DND-41 (cell line): ENCODE data around the gene CCDC69.

Source experiments
- EZH2 ChIP-seq: IDR thresholded peaks from 3 replicates; pipeline ENCODE4 v1.6.1; 2012; ENCODE audit warnings: borderline replicate concordance, low read depth, mild to moderate bottlenecking, moderate library complexity, low read length, inconsistent platforms; ENCODE audit not compliant: severe bottlenecking
- TF ChIP-seq, protein P1 (sequence below): IDR thresholded peaks from 2 replicates; pipeline ENCODE4 v1.5.1; 2012; ENCODE audit warnings: borderline replicate concordance, low read length, moderate library complexity, mild to moderate bottlenecking; ENCODE audit not compliant: poor library complexity, severe bottlenecking; ENCODE audit errors: extremely low read depth

DNA sequence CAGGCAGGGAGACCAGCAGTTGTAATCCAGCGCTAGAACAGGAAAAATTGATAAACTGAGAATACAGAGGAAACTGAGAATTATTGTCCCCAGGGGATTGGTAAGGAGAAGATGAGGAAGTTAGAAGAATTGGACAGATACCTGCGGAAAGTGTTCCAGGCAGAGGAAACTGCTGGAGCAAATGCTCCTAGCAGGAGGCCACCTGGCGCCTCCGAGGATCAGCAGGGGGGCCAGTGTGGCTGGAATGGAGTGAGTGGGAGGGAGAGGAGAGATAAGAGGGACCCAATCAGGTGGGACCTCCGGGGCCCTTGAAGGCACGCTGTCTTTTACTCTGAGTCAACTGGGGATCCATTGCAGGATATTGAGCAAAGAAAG, 65.6 kb downstream of the CCDC69 start:
- no peak for TF ChIP-seq EZH2
- TF ChIP-seq, protein P1, sequence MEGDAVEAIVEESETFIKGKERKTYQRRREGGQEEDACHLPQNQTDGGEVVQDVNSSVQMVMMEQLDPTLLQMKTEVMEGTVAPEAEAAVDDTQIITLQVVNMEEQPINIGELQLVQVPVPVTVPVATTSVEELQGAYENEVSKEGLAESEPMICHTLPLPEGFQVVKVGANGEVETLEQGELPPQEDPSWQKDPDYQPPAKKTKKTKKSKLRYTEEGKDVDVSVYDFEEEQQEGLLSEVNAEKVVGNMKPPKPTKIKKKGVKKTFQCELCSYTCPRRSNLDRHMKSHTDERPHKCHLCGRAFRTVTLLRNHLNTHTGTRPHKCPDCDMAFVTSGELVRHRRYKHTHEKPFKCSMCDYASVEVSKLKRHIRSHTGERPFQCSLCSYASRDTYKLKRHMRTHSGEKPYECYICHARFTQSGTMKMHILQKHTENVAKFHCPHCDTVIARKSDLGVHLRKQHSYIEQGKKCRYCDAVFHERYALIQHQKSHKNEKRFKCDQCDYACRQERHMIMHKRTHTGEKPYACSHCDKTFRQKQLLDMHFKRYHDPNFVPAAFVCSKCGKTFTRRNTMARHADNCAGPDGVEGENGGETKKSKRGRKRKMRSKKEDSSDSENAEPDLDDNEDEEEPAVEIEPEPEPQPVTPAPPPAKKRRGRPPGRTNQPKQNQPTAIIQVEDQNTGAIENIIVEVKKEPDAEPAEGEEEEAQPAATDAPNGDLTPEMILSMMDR, result no peak
